Glutamatergic neuron (in vitro differentiated cells): ENCODE data around the gene LYPD8. TPM values are rescaled to one million over a fixed set of nuclear protein-coding genes. Genes with fewer than 3 reads are reported as not detected.

Experiments used
- DNase-seq: peaks from one replicate; pipeline ENCODE4 v3.0.0; 2022
- H3K27ac Mint-ChIP-seq: one replicate; pipeline ENCODE4 v1.8.0; 2020; ENCODE audit warnings: mild to moderate bottlenecking, mixed read lengths, inconsistent platforms; ENCODE audit not compliant: unreplicated experiment
- H3K27me3 Mint-ChIP-seq: one replicate; pipeline ENCODE4 v1.8.0; 2020; ENCODE audit warnings: mild to moderate bottlenecking, moderate library complexity, mixed read lengths, inconsistent platforms; ENCODE audit not compliant: unreplicated experiment
- H3K36me3 Mint-ChIP-seq: one replicate; pipeline ENCODE4 v1.8.0; 2020; ENCODE audit warnings: mild to moderate bottlenecking, mixed read lengths, inconsistent platforms; ENCODE audit not compliant: unreplicated experiment
- H3K4me1 Mint-ChIP-seq: one replicate; pipeline ENCODE4 v1.8.0; 2020; ENCODE audit warnings: mild to moderate bottlenecking, low read depth, mixed read lengths, inconsistent platforms; ENCODE audit not compliant: unreplicated experiment
- H3K4me3 Mint-ChIP-seq: one replicate; pipeline ENCODE4 v1.8.0; 2020; ENCODE audit warnings: mild to moderate bottlenecking, mixed read lengths, inconsistent platforms; ENCODE audit not compliant: unreplicated experiment
- H3K9me3 Mint-ChIP-seq: one replicate; pipeline ENCODE4 v1.8.0; 2020; ENCODE audit warnings: mild to moderate bottlenecking, moderate library complexity, mixed read lengths, inconsistent platforms; ENCODE audit not compliant: unreplicated experiment
- total RNA-seq: library from RNA; stranded (reverse); fragmentation: NEBNext Ultra II Directional; extraction: Animal tissue kit (Norgen Biotek cat#: 25700); gene quantifications from one replicate; pipeline ENCODE4 v1.2.1, GENCODE V29; 2021; ENCODE audit not compliant: unreplicated experiment
- TF ChIP-seq, protein P1 (sequence below): fragments of 200-600 bp; sonication (generic); IDR thresholded peaks from one replicate; pipeline ENCODE4 v1.5.0; 2021; ENCODE audit not compliant: partially characterized antibody, unreplicated experiment

Gene LYPD8
- total RNA-seq, 1 donor from 2014 or later: not detected

DNA sequence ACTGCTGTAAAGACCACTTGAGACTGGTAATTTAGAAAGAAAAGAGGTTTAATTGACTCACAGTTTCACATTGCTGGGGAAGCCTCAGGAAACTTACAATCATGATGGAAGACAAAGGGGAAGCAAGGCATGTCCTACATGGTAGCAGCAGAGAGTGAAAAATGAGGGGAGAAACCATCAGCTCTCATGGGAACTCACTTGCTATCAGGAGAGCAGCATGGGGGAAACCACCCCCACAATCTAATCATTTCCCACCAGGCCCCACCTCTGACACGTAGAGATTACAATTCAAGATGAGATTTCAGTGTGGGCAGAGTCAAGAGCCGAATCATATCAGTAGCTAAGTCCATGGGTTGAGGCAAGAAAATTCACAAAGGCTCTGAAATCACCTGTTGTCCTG is 23.8 kb upstream of the LYPD8 start:
- H3K4me3 Mint-ChIP-seq: no peak overlapping the region
- peaks cover 21% of the 10 kb centered on the region for H3K36me3 Mint-ChIP-seq
- no peak overlapping the region for H3K27ac Mint-ChIP-seq
- no peaks in the 10 kb centered on the region for H3K4me1 Mint-ChIP-seq
- DNase-seq: no peak
- TF ChIP-seq, protein P1, sequence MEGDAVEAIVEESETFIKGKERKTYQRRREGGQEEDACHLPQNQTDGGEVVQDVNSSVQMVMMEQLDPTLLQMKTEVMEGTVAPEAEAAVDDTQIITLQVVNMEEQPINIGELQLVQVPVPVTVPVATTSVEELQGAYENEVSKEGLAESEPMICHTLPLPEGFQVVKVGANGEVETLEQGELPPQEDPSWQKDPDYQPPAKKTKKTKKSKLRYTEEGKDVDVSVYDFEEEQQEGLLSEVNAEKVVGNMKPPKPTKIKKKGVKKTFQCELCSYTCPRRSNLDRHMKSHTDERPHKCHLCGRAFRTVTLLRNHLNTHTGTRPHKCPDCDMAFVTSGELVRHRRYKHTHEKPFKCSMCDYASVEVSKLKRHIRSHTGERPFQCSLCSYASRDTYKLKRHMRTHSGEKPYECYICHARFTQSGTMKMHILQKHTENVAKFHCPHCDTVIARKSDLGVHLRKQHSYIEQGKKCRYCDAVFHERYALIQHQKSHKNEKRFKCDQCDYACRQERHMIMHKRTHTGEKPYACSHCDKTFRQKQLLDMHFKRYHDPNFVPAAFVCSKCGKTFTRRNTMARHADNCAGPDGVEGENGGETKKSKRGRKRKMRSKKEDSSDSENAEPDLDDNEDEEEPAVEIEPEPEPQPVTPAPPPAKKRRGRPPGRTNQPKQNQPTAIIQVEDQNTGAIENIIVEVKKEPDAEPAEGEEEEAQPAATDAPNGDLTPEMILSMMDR: no peak
- H3K9me3 Mint-ChIP-seq: peaks cover 10% of the 10 kb centered on the region
- H3K27me3 Mint-ChIP-seq: peaks cover 2% of the 10 kb centered on the region

DNA sequence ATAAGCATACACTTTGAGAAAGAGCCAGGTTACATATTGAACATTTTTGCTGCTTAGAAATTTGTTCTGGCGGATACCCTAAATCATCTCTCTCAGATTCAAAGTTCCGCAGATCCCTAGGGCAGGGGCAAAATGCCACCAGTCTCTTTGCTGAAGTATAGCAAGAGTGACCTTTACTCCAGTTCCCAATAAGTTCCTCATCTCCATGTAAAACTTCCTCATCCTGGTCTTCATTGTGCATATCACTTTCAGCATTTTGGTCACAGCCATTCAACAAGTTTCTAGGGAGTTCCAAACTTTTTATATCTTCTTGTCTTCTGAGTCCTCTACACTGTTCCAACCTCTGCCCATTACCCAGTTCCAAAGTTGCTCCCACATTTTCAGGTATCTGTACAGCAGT is 23.3 kb upstream of the LYPD8 start:
- no peak overlapping the region for H3K27ac Mint-ChIP-seq
- H3K4me3 Mint-ChIP-seq: no peak overlapping the region
- H3K4me1 Mint-ChIP-seq: no peaks in the 10 kb centered on the region
- TF ChIP-seq, protein P1: no peak
- no peak for DNase-seq
- peaks cover 2% of the 10 kb centered on the region for H3K27me3 Mint-ChIP-seq
- peaks cover 10% of the 10 kb centered on the region for H3K9me3 Mint-ChIP-seq
- peaks cover 21% of the 10 kb centered on the region for H3K36me3 Mint-ChIP-seq

DNA sequence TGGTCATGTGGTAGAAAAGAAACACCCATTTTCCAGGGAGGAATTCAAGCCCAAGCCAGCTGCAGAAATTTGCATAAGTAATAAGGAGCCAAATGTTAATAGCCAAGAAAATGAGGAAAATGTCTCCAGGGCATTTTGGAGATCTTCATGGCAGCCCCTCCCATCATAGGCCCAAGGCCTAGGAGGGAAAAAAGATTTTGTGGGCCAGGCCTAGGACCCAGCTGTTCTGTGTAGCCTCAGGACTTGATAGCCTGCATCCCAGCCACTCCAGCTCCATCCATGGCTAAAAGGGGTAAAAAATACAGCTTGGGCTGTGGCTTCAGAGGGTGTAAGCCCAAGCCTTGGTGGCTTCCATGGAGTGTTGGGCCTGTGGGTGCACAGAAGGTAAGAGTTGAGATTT is 21.4 kb upstream of the LYPD8 start:
- Mint-ChIP-seq H3K27ac (no peak overlapping the region), H3K4me3 (no peak overlapping the region), H3K36me3 (peaks cover 16% of the 10 kb centered on the region), H3K9me3 (peaks cover 7% of the 10 kb centered on the region), H3K27me3 (peaks cover 2% of the 10 kb centered on the region), H3K4me1 (no peaks in the 10 kb centered on the region)
- DNase-seq: no peak
- TF ChIP-seq, protein P1: no peak

DNA sequence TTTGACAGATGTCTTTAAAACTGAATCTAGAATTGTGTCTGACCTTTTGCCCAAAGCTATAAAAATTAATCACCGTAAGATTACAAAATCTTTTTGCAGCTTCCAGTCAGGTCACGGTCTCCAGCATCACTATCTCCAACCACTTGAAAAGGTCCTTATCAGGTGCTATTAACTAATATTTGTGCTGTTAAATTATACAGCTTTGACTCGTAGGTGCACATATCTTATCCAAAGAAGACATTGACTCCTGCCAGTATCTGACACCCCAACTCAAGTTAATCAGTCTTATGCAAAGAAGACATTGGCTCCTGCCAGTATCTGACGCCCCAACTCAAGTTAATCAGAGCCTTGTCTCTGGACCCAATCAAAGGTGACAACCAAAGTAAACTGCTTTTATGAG is 19.9 kb upstream of the LYPD8 start:
- TF ChIP-seq, protein P1: no peak
- H3K27me3 Mint-ChIP-seq: peaks cover 2% of the 10 kb centered on the region
- H3K4me1 Mint-ChIP-seq: no peaks in the 10 kb centered on the region
- H3K4me3 Mint-ChIP-seq: no peak overlapping the region
- peaks cover 10% of the 10 kb centered on the region for H3K36me3 Mint-ChIP-seq
- DNase-seq: no peak
- H3K27ac Mint-ChIP-seq: no peak overlapping the region
- peaks cover 7% of the 10 kb centered on the region for H3K9me3 Mint-ChIP-seq

DNA sequence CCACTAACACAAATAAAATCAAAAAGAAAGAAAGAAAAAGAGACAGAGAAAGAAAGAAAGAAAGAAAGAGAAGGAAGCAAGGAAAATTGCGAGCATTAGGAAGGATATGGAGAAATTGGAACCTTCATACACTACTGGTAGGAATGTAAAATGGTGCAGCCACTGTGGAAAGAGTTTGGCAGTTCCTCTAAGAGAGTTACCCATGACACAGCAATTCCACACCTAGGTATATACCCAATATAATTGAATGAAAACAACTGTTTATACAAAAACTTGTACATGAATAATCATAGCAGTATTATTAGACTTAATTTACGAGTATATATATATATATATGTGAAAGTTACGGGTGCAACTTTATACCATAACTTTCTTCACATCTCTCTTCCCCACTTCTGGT is 4.1 kb upstream of the LYPD8 start:
- H3K4me3 Mint-ChIP-seq: no peak overlapping the region
- TF ChIP-seq, protein P1: no peak
- H3K27ac Mint-ChIP-seq: no peak overlapping the region
- H3K27me3 Mint-ChIP-seq: peaks cover 9% of the 10 kb centered on the region
- DNase-seq: no peak
- H3K36me3 Mint-ChIP-seq: no peaks in the 10 kb centered on the region
- H3K9me3 Mint-ChIP-seq: peaks cover 19% of the 10 kb centered on the region
- no peaks in the 10 kb centered on the region for H3K4me1 Mint-ChIP-seq
